HG03175 (cell line): ENCODE results near the gene ACADS.
A peak's percentile ranks its signal among the peaks of the same experiment; 100 is the strongest.

ENCODE experiments used
- ATAC-seq: cut with Tn5 transposase; IDR thresholded peaks from one replicate; pipeline ENCODE4 v1.9.1; 2021; ENCODE audit warnings: mild to moderate bottlenecking, moderate library complexity; ENCODE audit not compliant: unreplicated experiment

The ACADS gene, protein sequence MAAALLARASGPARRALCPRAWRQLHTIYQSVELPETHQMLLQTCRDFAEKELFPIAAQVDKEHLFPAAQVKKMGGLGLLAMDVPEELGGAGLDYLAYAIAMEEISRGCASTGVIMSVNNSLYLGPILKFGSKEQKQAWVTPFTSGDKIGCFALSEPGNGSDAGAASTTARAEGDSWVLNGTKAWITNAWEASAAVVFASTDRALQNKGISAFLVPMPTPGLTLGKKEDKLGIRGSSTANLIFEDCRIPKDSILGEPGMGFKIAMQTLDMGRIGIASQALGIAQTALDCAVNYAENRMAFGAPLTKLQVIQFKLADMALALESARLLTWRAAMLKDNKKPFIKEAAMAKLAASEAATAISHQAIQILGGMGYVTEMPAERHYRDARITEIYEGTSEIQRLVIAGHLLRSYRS

DNA sequence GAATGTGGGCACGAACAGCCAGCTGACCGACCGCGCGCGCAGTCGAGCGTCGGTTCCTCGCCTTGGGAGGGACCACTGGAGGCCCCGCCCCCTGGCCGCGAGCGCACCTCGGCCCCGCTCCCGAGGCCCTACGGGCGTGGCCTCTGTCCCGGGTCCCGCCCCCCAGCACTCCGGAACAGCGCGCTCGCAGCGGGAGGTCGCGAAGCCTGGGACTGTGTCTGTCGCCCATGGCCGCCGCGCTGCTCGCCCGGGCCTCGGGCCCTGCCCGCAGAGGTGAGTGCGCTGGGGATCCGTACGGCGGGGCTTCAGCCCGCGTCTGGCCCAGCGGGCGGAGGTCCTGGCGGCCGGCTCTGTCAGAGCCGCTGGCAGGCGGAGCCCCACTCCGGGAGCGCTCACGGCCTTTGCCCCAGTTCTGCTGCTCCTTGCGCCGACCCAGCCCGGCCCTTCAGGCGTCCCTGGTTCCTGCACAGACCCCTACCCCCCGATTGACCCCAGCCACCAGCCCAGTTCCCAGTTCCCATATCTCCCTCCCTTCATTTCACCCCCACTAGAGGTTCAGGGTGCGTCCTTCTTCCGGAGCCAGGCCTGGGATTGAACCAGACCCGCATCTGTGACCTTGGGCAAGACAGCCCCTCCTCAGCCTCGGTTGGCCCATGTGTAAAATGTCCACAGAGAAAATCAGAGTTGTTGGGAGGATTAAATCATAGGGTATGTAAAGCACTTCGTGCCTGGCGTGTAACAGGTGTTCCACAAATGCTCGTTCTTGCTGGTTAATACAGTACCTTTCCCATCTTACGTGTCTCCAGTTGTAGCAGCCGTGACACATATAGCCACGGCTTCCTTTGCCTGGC, at the start of gene ACADS:
Gene ACADS, plus strand, starts transcription at position 168 of the 851 bp plus-strand sequence. Its CDS starts 60 bp downstream, at position 228.
- peak; percentile 97 for ATAC-seq

DNA sequence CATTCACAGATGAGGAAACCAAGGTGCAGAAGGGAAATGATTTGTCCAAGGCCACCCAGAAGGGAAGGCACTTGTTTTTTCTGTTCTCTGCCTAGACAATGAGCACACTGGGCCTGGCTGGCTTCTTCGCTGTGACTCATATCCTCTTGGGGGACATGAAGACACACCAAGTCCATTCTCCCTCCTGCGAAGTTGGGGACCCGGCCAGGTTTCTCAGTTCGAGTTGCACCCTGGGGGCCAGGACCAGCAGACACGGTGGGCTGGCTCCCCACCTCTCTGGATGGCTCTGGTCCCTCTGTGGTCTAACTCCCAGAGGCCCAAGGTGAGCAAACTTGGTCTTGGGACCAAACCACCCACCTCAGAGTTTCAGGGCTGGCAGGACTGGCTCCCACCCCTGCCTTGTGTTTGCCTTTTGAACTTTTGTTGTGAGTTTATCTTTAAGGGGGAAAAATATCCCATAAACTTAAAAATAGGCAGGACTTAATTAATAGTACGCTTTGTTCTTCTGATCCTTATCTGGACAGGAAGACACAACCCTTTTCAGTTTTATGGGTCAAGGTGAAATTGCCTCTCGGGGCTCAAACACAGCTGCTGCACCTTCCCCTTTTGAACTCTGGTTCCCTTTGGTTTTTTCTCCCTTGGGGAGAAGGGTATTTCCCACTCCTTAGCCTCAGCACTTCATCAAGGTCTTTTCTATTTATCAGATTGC, 47.7 kb upstream of the ACADS start:
- ATAC-seq = peak; percentile 55

GRCh38 chr12:120678572-120678971, 47.1 kb upstream of the ACADS start:
- ATAC-seq = no peak

- ATAC-seq = no peak
These were observed 45.4 kb upstream of the ACADS start for GRCh38 chr12:120680165-120680738.

DNA sequence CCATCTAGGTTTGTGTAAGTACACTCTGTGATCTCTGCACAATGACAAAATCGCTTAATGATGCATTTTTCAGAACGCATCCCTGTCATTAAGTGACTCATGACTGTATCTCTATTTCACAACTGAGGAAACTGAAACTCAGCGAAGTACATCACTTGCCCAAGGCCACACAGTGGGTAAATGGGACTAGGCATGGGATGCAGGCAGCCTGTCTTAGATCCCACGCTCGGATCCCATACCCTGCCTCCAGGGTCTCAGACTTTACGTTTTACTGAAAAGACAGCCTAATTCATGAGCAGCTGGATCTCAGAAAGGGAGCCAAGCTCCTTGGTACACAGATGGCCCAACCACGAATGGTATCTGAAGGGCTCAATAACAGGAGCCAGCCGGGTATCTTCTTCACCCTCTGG, 41.1 kb upstream of the ACADS start:
- ATAC-seq = no peak

DNA sequence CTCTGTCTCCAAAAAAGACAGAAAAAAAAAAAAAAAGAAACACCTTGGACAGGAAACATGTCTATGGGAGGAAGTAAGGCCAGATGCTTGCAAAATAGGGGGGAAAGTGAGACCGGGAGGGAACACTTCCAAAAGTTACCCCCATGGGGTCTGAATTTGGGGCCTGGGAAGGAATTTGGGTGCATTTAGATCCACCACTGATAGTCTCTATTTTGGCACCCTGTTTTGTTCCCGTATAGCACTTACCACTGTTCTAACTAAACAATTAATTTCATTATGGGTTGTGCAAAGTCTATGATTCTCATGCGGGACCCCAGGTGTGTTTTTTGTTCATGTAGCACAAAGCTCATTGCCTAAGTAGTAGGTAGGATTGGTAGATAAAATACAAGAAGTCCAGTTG, 40.1 kb upstream of the ACADS start:
- ATAC-seq = no peak

DNA sequence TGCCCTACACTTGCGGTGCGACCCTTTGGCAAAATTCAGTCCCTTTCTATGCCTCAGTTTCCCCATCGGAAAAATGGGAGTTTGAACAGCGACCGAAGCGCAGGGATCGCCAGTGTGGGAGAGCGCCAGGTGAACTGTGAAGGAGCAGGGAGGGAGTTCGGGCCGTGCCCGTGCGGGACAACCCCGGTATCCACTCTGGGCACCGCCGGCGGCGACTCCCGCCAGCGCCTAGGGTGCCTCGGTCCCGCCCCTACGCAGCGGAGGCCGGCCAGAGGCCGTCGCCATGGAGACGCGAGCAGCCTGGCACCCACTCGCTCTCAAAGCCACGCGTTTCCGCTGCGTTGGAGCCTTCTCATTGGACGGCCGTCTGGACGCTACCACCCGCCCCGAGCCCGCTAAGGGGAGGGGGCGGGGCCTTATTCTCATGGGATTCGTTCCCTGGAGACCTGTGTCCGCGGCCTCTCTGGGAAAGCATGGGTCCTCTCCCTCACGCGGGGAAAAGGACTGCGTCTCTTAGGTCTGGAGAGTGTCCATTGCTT, 39.4 kb upstream of the ACADS start:
- ATAC-seq = peak; percentile 73

- peak; percentile 63 for ATAC-seq
These were observed 38.7 kb upstream of the ACADS start, which contains the start of gene MLEC for GRCh38 chr12:120686690-120687577. MLEC (plus strand) TSS chr12:120687149; CDS start chr12:120687297, 148 bp downstream.

DNA sequence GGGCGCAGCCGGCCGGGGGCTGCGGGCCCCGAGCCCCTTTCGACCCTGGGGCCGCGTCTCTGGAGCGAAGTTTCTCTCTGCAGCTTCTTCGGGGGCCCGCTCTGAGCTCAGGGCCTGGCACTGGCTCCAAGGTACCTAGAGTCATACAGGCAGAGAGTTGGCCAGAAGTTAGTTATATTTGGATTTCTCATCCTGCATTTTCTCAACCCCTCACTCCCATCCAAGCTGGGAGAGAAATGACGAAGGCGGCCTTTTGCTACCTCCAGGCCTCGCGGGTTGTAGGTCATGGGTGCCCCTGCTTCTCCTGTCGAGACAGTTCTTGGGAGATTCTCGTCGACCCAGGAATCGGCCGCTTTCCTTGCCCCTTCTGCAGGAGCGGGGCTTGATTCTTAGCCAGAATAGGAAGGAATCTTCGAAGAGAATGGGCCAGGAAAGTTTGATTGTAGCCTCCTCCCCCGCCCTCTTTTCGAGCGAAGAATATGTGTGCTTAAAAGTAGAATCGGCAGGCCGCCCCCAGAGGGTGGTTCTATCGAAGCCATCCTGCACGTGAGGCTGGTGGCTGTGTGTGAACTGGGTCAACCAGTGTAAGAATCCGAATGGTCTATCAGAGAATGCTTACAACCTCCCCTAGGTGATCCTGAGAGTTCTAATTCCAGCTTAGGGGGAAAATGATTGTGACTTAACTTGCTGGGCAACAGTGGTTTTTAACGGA, 37.9 kb upstream of the ACADS start:
- ATAC-seq = no peak

GRCh38 chr12:120688527-120689071, 37.0 kb upstream of the ACADS start:
- ATAC-seq = no peak

DNA sequence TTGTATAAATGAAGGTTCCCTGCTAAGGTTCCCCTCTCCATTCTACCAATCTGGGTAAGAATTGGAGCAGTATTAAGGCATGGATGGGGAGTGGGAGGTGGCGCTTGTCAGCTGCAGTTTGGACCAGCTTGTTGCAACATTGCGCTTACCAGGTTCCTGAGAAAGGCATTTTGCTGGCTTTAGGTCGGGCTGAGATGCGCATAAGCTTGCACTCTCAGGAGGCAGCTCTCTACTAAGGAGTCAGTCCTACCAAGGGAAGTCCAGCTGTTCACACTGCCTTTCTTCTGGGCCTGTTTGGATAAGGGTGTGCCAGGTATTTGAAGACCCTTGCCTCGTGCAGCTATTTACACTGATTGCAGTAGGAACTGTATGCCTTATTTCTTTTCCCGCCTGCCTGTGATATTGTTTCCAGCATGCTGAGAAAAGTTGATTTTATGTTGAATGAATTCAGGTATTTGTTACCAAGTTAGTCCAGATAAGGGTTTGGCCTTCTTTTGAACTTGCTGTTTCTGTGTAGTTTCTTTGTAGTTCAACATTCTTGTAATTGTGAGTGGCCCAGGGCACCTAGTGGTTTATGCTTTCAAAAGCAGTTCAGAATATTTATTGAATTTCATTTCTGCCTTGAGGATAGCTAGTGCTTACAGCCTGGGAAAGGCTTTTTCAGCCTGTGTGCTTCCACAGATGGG, 36.1 kb upstream of the ACADS start:
- ATAC-seq = no peak

DNA sequence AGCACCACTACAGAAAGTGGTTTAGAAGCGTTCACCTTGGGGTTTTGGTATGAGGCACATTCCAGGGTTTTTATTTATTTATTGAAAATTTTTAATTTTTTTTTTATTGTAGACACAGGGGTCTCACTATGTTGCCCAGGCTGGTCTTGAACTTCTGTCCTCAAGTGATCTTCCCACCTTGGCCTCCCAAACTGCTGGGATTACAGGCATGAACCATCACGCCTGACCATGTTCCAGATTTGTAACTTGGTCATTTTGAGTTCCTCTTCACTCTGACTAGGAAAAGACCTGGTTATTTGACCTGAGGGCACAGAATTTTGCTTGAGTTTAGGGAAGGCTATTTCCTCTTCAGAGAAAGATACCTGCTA, 35.6 kb upstream of the ACADS start:
- ATAC-seq = no peak

DNA sequence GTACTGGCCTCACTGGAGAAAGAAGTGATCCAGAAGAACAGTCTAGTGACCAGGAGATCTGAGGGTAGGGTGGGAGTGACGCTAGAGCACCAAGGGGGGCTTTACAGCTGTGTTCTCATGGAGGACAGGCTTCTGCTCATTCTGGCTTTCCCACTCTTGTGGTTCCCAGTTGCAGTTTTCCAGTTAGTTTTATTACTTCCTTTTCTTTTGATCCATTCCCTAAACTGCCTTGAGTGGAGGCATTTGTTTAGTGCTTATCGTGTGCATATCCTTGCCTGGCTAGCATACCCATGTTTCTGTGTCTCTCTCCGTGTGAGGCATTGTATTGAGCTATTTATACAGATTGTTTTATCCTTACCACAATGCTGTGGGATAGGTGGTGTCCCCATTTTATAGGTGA, 34.6 kb upstream of the ACADS start:
- ATAC-seq = no peak

- no peak for ATAC-seq
These were observed 33.0 kb upstream of the ACADS start for GRCh38 chr12:120692524-120693033.

GRCh38 chr12:120693848-120694247, 31.8 kb upstream of the ACADS start:
- ATAC-seq = no peak

- ATAC-seq = no peak
These were observed 29.0 kb upstream of the ACADS start for GRCh38 chr12:120696626-120697025.

- no peak for ATAC-seq
These were observed 28.3 kb upstream of the ACADS start for GRCh38 chr12:120697344-120697743.

DNA sequence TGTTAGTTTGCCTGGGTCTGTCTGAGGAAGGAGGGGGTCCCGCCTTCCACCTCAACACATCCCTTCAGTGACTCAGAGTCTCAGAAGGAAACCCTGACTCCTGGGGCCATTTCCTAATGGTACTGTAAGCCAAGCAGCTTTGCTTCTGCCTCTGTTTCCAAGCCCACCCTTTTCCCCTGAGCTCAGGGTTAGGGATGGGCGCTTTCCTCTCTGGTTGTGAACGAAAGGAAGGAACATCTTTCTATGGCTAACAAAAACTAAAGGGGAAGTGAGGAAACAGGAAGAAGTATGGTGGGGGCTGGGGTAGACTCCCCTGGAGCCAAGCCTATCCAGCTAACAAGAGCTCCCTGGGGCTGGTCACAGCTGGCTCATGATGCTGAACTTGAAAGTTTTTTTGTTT, 27.0 kb upstream of the ACADS start:
- no peak for ATAC-seq
